OCI-LY1 (cell line): ENCODE results near the gene HMCN2.

Experiments
- H2AFZ ChIP-seq: fragments of 200-600 bp; sonication (generic), shearing (Covaris generic); 2 replicates; pipeline ENCODE4 v1.6.0; 2014; ENCODE audit warnings: antibody characterized with exemption, mild to moderate bottlenecking, low read length
- H3F3A ChIP-seq: fragments of 200-600 bp; sonication (generic), shearing (Covaris generic); 2 replicates; pipeline ENCODE4 v1.6.0; 2014; ENCODE audit warnings: mild to moderate bottlenecking, antibody characterized with exemption, low read length, moderate library complexity; ENCODE audit not compliant: insufficient read depth
- H3K27ac ChIP-seq: fragments of 200-600 bp; sonication (generic); 2 replicates; pipeline ENCODE4 v1.5.1; 2014; ENCODE audit warnings: low read length, mixed run types, mild to moderate bottlenecking, low read depth; ENCODE audit not compliant: poor library complexity, severe bottlenecking
- H3K27me3 ChIP-seq: fragments of 200-600 bp; sonication (generic); 2 replicates; pipeline ENCODE4 v1.6.0; 2014; ENCODE audit warnings: antibody characterized with exemption, mild to moderate bottlenecking, low read length, moderate library complexity; ENCODE audit not compliant: insufficient read depth
- H3K36me3 ChIP-seq: fragments of 200-600 bp; sonication (generic); 2 replicates; pipeline ENCODE4 v1.6.1; 2014; ENCODE audit warnings: mild to moderate bottlenecking, antibody characterized with exemption, low read length, moderate library complexity, mixed read lengths; ENCODE audit not compliant: insufficient read depth
- H3K4me1 ChIP-seq: fragments of 200-600 bp; sonication (generic); 2 replicates; pipeline ENCODE4 v1.5.1; 2014; ENCODE audit warnings: mild to moderate bottlenecking, low read length, moderate library complexity; ENCODE audit not compliant: insufficient read depth, severe bottlenecking
- H3K4me2 ChIP-seq: fragments of 200-600 bp; sonication (generic), shearing (Covaris generic); 2 replicates; pipeline ENCODE4 v1.6.1; 2014; ENCODE audit warnings: low read length
- H3K4me3 ChIP-seq: fragments of 200-600 bp; sonication (generic); 2 replicates; pipeline ENCODE4 v1.5.1; 2014; ENCODE audit warnings: low read length, low read depth, mild to moderate bottlenecking, mixed read lengths; ENCODE audit not compliant: poor library complexity, severe bottlenecking
- H3K79me2 ChIP-seq: fragments of 200-600 bp; shearing (Covaris generic); 2 replicates; pipeline ENCODE4 v1.6.1; 2016; ENCODE audit warnings: mixed run types, low read length, mixed read lengths; ENCODE audit not compliant: insufficient read depth
- H3K9ac ChIP-seq: fragments of 200-600 bp; sonication (generic), shearing (Covaris generic); 2 replicates; pipeline ENCODE4 v1.6.1; 2014; ENCODE audit warnings: mild to moderate bottlenecking, low read length, mixed read lengths
- H3K9me2 ChIP-seq: fragments of 200-600 bp; sonication (generic), shearing (Covaris generic); 2 replicates; pipeline ENCODE4 v1.6.1; 2014; ENCODE audit warnings: low read depth, mild to moderate bottlenecking, low read length, mixed read lengths
- H3K9me3 ChIP-seq: fragments of 200-600 bp; shearing (Covaris generic); 2 replicates; pipeline ENCODE4 v1.6.1; 2014; ENCODE audit warnings: low read length, mixed read lengths
- H4K20me1 ChIP-seq: fragments of 200-600 bp; sonication (generic), shearing (Covaris generic); 2 replicates; pipeline ENCODE4 v1.6.0; 2016; ENCODE audit warnings: mild to moderate bottlenecking, low read length; ENCODE audit not compliant: insufficient read depth
- CTCF ChIP-seq: fragments of 200-600 bp; sonication (generic), shearing (Covaris generic); IDR thresholded peaks from 2 replicates; pipeline ENCODE4 v1.5.1; 2017; ENCODE audit warnings: mild to moderate bottlenecking, antibody characterized with exemption, low read length, moderate library complexity, mixed read lengths
- EZH2 ChIP-seq: fragments of 200-600 bp; sonication (generic), shearing (Covaris generic); IDR thresholded peaks from 2 replicates; pipeline ENCODE4 v1.8.0; 2017; ENCODE audit warnings: borderline replicate concordance, mixed run types, mild to moderate bottlenecking, antibody characterized with exemption, low read length, moderate library complexity, mixed read lengths

Gene HMCN2

DNA sequence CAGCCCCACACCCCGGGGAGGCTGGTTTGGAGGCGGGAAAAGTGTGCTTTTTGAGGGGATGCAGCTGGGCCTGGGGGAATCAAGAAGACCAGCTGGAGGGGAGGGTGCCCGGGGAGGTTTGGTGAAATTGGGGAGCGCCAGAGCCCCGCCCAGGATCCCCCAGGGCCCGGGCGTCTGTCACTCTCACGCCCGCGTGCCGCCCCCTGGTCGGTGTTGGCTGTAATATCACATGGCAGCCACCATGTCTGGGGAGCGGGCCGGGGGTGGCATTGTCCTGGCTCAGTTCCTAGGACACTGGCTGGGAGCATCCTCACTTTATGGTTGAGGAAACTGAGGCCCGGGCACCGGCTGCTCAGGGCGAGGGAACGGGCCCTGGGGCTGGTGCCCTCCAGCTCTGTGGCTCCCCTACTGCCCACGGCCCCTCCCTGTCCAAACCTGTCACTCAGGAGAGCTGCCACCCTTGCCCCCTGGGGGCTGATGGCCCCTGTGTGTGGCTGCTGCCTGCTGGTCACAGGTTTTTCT lies 206.7 kb downstream of the HMCN2 start:
- no peaks in the 10 kb centered on the region for H4K20me1 ChIP-seq

GRCh38 chr9:130473009-130473408 lies 207.4 kb downstream of the HMCN2 start:
- H3K4me2 ChIP-seq, result no peak overlapping the region
- TF ChIP-seq EZH2 (no peak), CTCF (no peak)
- no peak overlapping the region for H2AFZ ChIP-seq
- peaks cover 12% of the 10 kb centered on the region; the same call in 1 of the 2 replicates for H3K27me3 ChIP-seq
- no peak overlapping the region for H3K9ac ChIP-seq
- no peak overlapping the region for H3K27ac ChIP-seq
- no peaks in the 10 kb centered on the region for H4K20me1 ChIP-seq
- no peaks in the 10 kb centered on the region for H3K36me3 ChIP-seq
- H3K9me2 ChIP-seq, result no peaks in the 10 kb centered on the region
- no peaks in the 10 kb centered on the region for H3K79me2 ChIP-seq
- no peaks in the 10 kb centered on the region for H3K9me3 ChIP-seq
- no peaks in the 10 kb centered on the region for H3K4me1 ChIP-seq
- H3F3A ChIP-seq, result no peaks in the 10 kb centered on the region
- no peak overlapping the region for H3K4me3 ChIP-seq

More for the DNA sequence above, 206.7 kb downstream of the HMCN2 start:
- Histone ChIP-seq H3K4me1 (no peaks in the 10 kb centered on the region), H3K9me2 (no peaks in the 10 kb centered on the region), H3K27ac (no peak overlapping the region), H3K79me2 (no peaks in the 10 kb centered on the region), H3F3A (no peaks in the 10 kb centered on the region), H3K9me3 (no peaks in the 10 kb centered on the region), H3K36me3 (no peaks in the 10 kb centered on the region), H3K4me3 (no peak overlapping the region), H2AFZ (no peak overlapping the region), H3K9ac (no peak overlapping the region), H3K27me3 (peaks cover 12% of the 10 kb centered on the region; the same call in 1 of the 2 replicates), H3K4me2 (no peak overlapping the region)
- no peak for TF ChIP-seq CTCF
- TF ChIP-seq EZH2, result no peak

- Histone ChIP-seq H3K27me3 (peaks cover 12% of the 10 kb centered on the region; the same call in 1 of the 2 replicates), H3K4me1 (no peaks in the 10 kb centered on the region), H3K4me3 (no peak overlapping the region)
Observed at GRCh38 chr9:130473566-130473965, 208.0 kb downstream of the HMCN2 start.

More at GRCh38 chr9:130473566-130473965, 208.0 kb downstream of the HMCN2 start:
- Histone ChIP-seq H2AFZ (no peak overlapping the region), H3K9me2 (no peaks in the 10 kb centered on the region), H3K27ac (no peak overlapping the region), H3K4me2 (no peak overlapping the region), H3F3A (no peaks in the 10 kb centered on the region), H3K36me3 (no peaks in the 10 kb centered on the region), H4K20me1 (no peaks in the 10 kb centered on the region), H3K9me3 (no peaks in the 10 kb centered on the region), H3K9ac (no peak overlapping the region), H3K79me2 (no peaks in the 10 kb centered on the region)
- TF ChIP-seq EZH2 (no peak), CTCF (no peak)
